Measurements from ENCODE around the gene KIAA1958. TPM values are rescaled to one million over a fixed set of nuclear protein-coding genes. Genes with fewer than 3 reads are reported as not detected.

KIAA1958 gene
- 10 to 100 TPM in 1 of 4 donors, 1 to 10 TPM in 3; 5.7 to 11.1 (median 6.8) TPM for total RNA-seq

- DNase-seq (ENCODE audit: low spot score in 2 of 2) = peak; percentile 30 to 91
- TF ChIP-seq CTCF (IDR thresholded peaks at IDR 0.05) (no peak), POLR2A (IDR thresholded peaks at IDR 0.05) (no peak)
- intact Hi-C loops (cut with DNase I; ENCODE audit: low total_unique reads) = no loop called here
- 3 to 7% methylated on average over 23 to 31 of the region's 93 CpGs for WGBS, 2 donors
- H3K4me3 ChIP-seq (ENCODE audit: low read depth, poor library complexity, severe bottlenecking) = peak within 1 kb of the TSS; percentile 98
These were observed at the start of gene KIAA1958 for GRCh38 chr9:112486221-112487007. TSS of gene KIAA1958 (plus strand) at chr9:112486827. CDS start at chr9:112574081, 87,254 bp downstream.

GRCh38 chr9:112437406-112437805 is 49.2 kb upstream of the KIAA1958 start:
- H3K4me3 ChIP-seq (ENCODE audit: low read depth, poor library complexity, severe bottlenecking) = no peak overlapping the region
- intact Hi-C loops (cut with DNase I; ENCODE audit: low total_unique reads) = no loop called here
- WGBS, 2 donors = 91 to 97% methylated on average over 2 of the region's 2 CpGs
- TF ChIP-seq POLR2A (IDR thresholded peaks at IDR 0.05) = no peak
- no peak for TF ChIP-seq CTCF (IDR thresholded peaks at IDR 0.05)
- DNase-seq (ENCODE audit: low spot score in 2 of 2) = no peak

- H3K4me3 ChIP-seq (ENCODE audit: low read depth, poor library complexity, severe bottlenecking) = no peak overlapping the region
- DNase-seq (ENCODE audit: low spot score in 2 of 2) = no peak
- TF ChIP-seq CTCF (IDR thresholded peaks at IDR 0.05) = no peak
- no peak for TF ChIP-seq POLR2A (IDR thresholded peaks at IDR 0.05)
- intact Hi-C loops (cut with DNase I; ENCODE audit: low total_unique reads) = no loop called here
- WGBS, 2 donors = 91 to 98% methylated on average over 2 of the region's 2 CpGs
These were observed 47.5 kb upstream of the KIAA1958 start for GRCh38 chr9:112439171-112439570.

- no peak for DNase-seq (ENCODE audit: low spot score in 2 of 2)
- 64 to 73% methylated on average over 2 of the region's 2 CpGs for WGBS, 2 donors
- intact Hi-C loops (cut with DNase I; ENCODE audit: low total_unique reads) = no loop called here
- no peak overlapping the region for H3K4me3 ChIP-seq (ENCODE audit: low read depth, poor library complexity, severe bottlenecking)
- TF ChIP-seq POLR2A (IDR thresholded peaks at IDR 0.05) = no peak
These were observed 46.8 kb upstream of the KIAA1958 start for GRCh38 chr9:112439825-112440224.

GRCh38 chr9:112443200-112443599 is 43.4 kb upstream of the KIAA1958 start:
- DNase-seq (ENCODE audit: low spot score in 2 of 2) = no peak
- H3K4me3 ChIP-seq (ENCODE audit: low read depth, poor library complexity, severe bottlenecking) = no peak overlapping the region
- intact Hi-C loops (cut with DNase I; ENCODE audit: low total_unique reads) = no loop called here
- TF ChIP-seq POLR2A (IDR thresholded peaks at IDR 0.05) = no peak
- no peak for TF ChIP-seq CTCF (IDR thresholded peaks at IDR 0.05)

- intact Hi-C loops (cut with DNase I; ENCODE audit: low total_unique reads) = no loop called here
- no peak for DNase-seq (ENCODE audit: low spot score in 2 of 2)
- H3K4me3 ChIP-seq (ENCODE audit: low read depth, poor library complexity, severe bottlenecking) = no peak overlapping the region
- TF ChIP-seq CTCF (IDR thresholded peaks at IDR 0.05) (no peak), POLR2A (IDR thresholded peaks at IDR 0.05) (no peak)
- WGBS, 2 donors = 77 to 89% methylated on average over 1 of the region's 1 CpG
These were observed 43.0 kb upstream of the KIAA1958 start for GRCh38 chr9:112443636-112444035.

All from lower leg skin (tissue), 4 donors.